SK-N-SH (cell line): ENCODE measurements around the gene LTF.

ENCODE experiments used
- JUND ChIP-seq: IDR thresholded peaks from 2 replicates; pipeline ENCODE4 v1.4.0; 2012
- RAD21 ChIP-seq: IDR thresholded peaks from 2 replicates; pipeline ENCODE4 v1.6.1; 2012; ENCODE audit warnings: mild to moderate bottlenecking, low read length
- SIN3A ChIP-seq: IDR thresholded peaks from 2 replicates; pipeline ENCODE4 v1.6.1; 2012; ENCODE audit warnings: low read depth, mild to moderate bottlenecking, low read length, moderate library complexity, borderline replicate concordance
- SMC3 ChIP-seq: IDR thresholded peaks from 2 replicates; pipeline ENCODE4 v1.6.1; 2012; ENCODE audit warnings: low read depth, low read length, improper control_type of control experiment
- TAF1 ChIP-seq: IDR thresholded peaks from 2 replicates; pipeline ENCODE4 v1.6.1; 2012; ENCODE audit warnings: low read depth, mild to moderate bottlenecking, low read length, moderate library complexity, borderline replicate concordance
- YY1 ChIP-seq: IDR thresholded peaks from 2 replicates; pipeline ENCODE4 v1.4.0; 2012; ENCODE audit warnings: low read depth, mild to moderate bottlenecking
- TF ChIP-seq, protein P1 (sequence below): fragments of 200-600 bp; sonication (generic); IDR thresholded peaks from 2 replicates; pipeline ENCODE4 v1.6.1; 2017; ENCODE audit warnings: antibody characterized with exemption, mild to moderate bottlenecking, moderate library complexity
- TF ChIP-seq, protein P2 (sequence below): IDR thresholded peaks from 2 replicates; pipeline ENCODE4 v1.4.0; 2012; ENCODE audit warnings: low read depth, borderline replicate concordance

DNA sequence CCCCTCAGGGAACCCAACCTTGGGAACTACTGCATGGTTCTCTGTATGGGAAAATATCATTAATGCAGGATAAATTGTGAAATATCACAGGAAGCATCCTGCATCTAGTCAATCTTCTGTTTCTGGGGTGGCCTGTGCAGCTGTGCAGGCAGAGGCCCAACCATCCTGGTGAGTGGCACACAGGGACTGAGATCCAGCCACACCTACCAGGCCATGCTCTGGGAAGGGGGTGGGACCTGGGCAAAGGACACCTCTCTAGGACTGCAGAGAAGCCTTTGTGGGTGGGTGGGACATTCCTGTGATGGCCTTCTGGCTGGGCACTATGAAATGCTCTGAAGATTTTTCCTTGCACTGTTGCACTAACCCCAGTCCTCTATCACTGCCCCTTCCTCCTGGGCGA is 30.9 kb downstream of the LTF start:
- TF ChIP-seq, protein P1, sequence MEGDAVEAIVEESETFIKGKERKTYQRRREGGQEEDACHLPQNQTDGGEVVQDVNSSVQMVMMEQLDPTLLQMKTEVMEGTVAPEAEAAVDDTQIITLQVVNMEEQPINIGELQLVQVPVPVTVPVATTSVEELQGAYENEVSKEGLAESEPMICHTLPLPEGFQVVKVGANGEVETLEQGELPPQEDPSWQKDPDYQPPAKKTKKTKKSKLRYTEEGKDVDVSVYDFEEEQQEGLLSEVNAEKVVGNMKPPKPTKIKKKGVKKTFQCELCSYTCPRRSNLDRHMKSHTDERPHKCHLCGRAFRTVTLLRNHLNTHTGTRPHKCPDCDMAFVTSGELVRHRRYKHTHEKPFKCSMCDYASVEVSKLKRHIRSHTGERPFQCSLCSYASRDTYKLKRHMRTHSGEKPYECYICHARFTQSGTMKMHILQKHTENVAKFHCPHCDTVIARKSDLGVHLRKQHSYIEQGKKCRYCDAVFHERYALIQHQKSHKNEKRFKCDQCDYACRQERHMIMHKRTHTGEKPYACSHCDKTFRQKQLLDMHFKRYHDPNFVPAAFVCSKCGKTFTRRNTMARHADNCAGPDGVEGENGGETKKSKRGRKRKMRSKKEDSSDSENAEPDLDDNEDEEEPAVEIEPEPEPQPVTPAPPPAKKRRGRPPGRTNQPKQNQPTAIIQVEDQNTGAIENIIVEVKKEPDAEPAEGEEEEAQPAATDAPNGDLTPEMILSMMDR: no peak
- TF ChIP-seq JUND (no peak), SMC3 (no peak), RAD21 (no peak), TAF1 (no peak), SIN3A (no peak), YY1 (no peak)
- TF ChIP-seq, protein P2, sequence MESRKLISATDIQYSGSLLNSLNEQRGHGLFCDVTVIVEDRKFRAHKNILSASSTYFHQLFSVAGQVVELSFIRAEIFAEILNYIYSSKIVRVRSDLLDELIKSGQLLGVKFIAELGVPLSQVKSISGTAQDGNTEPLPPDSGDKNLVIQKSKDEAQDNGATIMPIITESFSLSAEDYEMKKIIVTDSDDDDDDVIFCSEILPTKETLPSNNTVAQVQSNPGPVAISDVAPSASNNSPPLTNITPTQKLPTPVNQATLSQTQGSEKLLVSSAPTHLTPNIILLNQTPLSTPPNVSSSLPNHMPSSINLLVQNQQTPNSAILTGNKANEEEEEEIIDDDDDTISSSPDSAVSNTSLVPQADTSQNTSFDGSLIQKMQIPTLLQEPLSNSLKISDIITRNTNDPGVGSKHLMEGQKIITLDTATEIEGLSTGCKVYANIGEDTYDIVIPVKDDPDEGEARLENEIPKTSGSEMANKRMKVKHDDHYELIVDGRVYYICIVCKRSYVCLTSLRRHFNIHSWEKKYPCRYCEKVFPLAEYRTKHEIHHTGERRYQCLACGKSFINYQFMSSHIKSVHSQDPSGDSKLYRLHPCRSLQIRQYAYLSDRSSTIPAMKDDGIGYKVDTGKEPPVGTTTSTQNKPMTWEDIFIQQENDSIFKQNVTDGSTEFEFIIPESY: no peak
